SU-DHL-6 (cell line): Measurements from ENCODE around the gene ANKRD23.

Source experiments
- CTCF ChIP-seq: fragments of 200-600 bp; sonication (generic); IDR thresholded peaks from one replicate; pipeline ENCODE4 v1.5.1; 2017; ENCODE audit warnings: antibody characterized with exemption, mild to moderate bottlenecking, low read length, moderate library complexity; ENCODE audit not compliant: insufficient read depth, poor library complexity, severe bottlenecking
- EZH2phosphoT487 ChIP-seq: fragments of 200-600 bp; sonication (generic), shearing (Covaris generic); conservative IDR thresholded peaks from 2 replicates; pipeline ENCODE4 v1.6.1; 2018; ENCODE audit warnings: mild to moderate bottlenecking, antibody characterized with exemption, low read length, moderate library complexity, mixed read lengths

GRCh38 chr2:96809216-96809882 is 34.5 kb downstream of the ANKRD23 start:
- no peak for TF ChIP-seq CTCF
- no peak for TF ChIP-seq EZH2phosphoT487
